CD4-positive, alpha-beta memory T cell (primary cell): ENCODE data around the gene GULP1. TPM values are rescaled to one million over a fixed set of nuclear protein-coding genes. Genes with fewer than 3 reads are reported as not detected.

Experiments used
- CTCF ChIA-PET: fragments of 350-600 bp; sonication (Branson Sonifier 250); formaldehyde crosslinking; loops from one replicate; lab custom pipeline; 2021; ENCODE audit warnings: inconsistent platforms; ENCODE audit not compliant: partially characterized antibody; lab: Charles Lee
- POLR2A ChIA-PET: fragments of 350-600 bp; sonication (Branson Sonifier 250); formaldehyde crosslinking; loops from one replicate; lab custom pipeline; 2021; ENCODE audit not compliant: partially characterized antibody; lab: Charles Lee
- DNase-seq, 5 donors: peaks; one replicate each; pipeline versions ENCODE4 v3.0.0 to v3.0.0-alpha.2; 2020 to 2022; ENCODE audit warnings: mixed read lengths in 1 of 5
- H3K27ac ChIP-seq: one replicate; pipeline ENCODE4 v1.7.0; 2013; ENCODE audit warnings: low read depth, low read length
- H3K27me3 ChIP-seq: 2 replicates; pipeline ENCODE4 v1.7.0; 2013; ENCODE audit warnings: mild to moderate bottlenecking, low read length, moderate library complexity; ENCODE audit not compliant: insufficient read depth
- H3K36me3 ChIP-seq: 2 replicates; pipeline ENCODE4 v1.7.0; 2013; ENCODE audit warnings: mild to moderate bottlenecking, low read length, moderate library complexity; ENCODE audit not compliant: insufficient read depth
- H3K4me1 ChIP-seq: 2 replicates; pipeline ENCODE4 v1.7.0; 2013; ENCODE audit warnings: mild to moderate bottlenecking, low read length, moderate library complexity; ENCODE audit not compliant: insufficient read depth
- H3K4me3 ChIP-seq, 2 donors: one replicate each; pipeline ENCODE4 v1.7.0; 2013; ENCODE audit warnings: low read length in 2 of 2, mild to moderate bottlenecking in 1 of 2
- H3K9me3 ChIP-seq, 2 donors: one replicate each; pipeline ENCODE4 v1.7.0; 2013; ENCODE audit warnings: low read length in 2 of 2, control low read depth in 1 of 2; ENCODE audit not compliant: control insufficient read depth in 1 of 2
- H3K27ac Mint-ChIP-seq, 7 donors: one replicate each; pipeline ENCODE4 v1.8.0; 2020 to 2021; ENCODE audit warnings: mixed read lengths in 7 of 7, mild to moderate bottlenecking in 6 of 7, inconsistent platforms in 3 of 7, moderate library complexity in 3 of 7
- H3K27me3 Mint-ChIP-seq, 2 donors: one replicate each; pipeline ENCODE4 v1.8.0; 2020 to 2021; ENCODE audit warnings: mixed read lengths in 2 of 2
- H3K36me3 Mint-ChIP-seq, 2 donors: one replicate each; pipeline ENCODE4 v1.8.0; 2020 to 2021; ENCODE audit warnings: mixed read lengths in 2 of 2, inconsistent platforms in 1 of 2, mild to moderate bottlenecking in 1 of 2
- H3K4me1 Mint-ChIP-seq, 4 donors: one replicate each; pipeline ENCODE4 v1.8.0; 2020 to 2021; ENCODE audit warnings: mixed read lengths in 4 of 4, mild to moderate bottlenecking in 1 of 4
- H3K4me3 Mint-ChIP-seq, 8 donors: one replicate each; pipeline ENCODE4 v1.8.0; 2020 to 2021; ENCODE audit warnings: mixed read lengths in 8 of 8, mild to moderate bottlenecking in 7 of 8, moderate library complexity in 6 of 8, inconsistent platforms in 3 of 8
- H3K9me3 Mint-ChIP-seq, 8 donors: one replicate each; pipeline ENCODE4 v1.8.0; 2020 to 2021; ENCODE audit warnings: mixed read lengths in 8 of 8, mild to moderate bottlenecking in 5 of 8, inconsistent platforms in 3 of 8, moderate library complexity in 1 of 8
- intact Hi-C: fragments of 100-400 bp; cut with micrococcal nuclease; formaldehyde crosslinking; loops from one replicate; pipeline ENCODE4 v1.15.1; 2023
- microRNA-seq: library from miRNA; unstranded; fragments of <30 nt; microRNA quantifications from one replicate; pipeline ENCODE4 v1.2.0, GENCODE V29; 2021; ENCODE audit warnings: borderline replicate concordance, borderline number of aligned reads, borderline microRNAs expressed, mixed read lengths
- polyA plus RNA-seq, 2 donors: library from polyadenylated mRNA; unstranded; fragments of 300-500 nt; fragmentation: Illumina TruSeq; gene quantifications; one replicate each; pipeline ENCODE4 v1.2.3, GENCODE V29; 2021
- total RNA-seq, 2 experiments: library from RNA; stranded (reverse); gene quantifications; one replicate each; pipeline ENCODE4 v1.2.3, GENCODE V29; 2021

Gene GULP1
- total and polyA plus RNA-seq, 4 experiments from 2014 or later, result not detected

- intact Hi-C loops, result no loop called here
- DNase-seq, result no peak
- H3K27ac ChIP-seq, result no peak overlapping the region
- ChIA-PET POLR2A (no interaction called here), CTCF (no interaction called here)
- H3K27me3 Mint-ChIP-seq, result no peaks in the 10 kb centered on the region
- H3K9me3 ChIP-seq, result no peaks in the 10 kb centered on the region
- H3K9me3 Mint-ChIP-seq, result peaks cover 0 to 3% (median 0%) of the 10 kb centered on the region in 8 donors
- no peaks in the 10 kb centered on the region for H3K36me3 ChIP-seq
- H3K4me3 ChIP-seq, result no peak overlapping the region
- H3K36me3 Mint-ChIP-seq, result no peaks in the 10 kb centered on the region
- H3K27ac Mint-ChIP-seq, result no peak overlapping the region
- no peaks in the 10 kb centered on the region for H3K27me3 ChIP-seq
- no peak overlapping the region for H3K4me3 Mint-ChIP-seq
- no peaks in the 10 kb centered on the region for H3K4me1 Mint-ChIP-seq
- no peaks in the 10 kb centered on the region for H3K4me1 ChIP-seq
These were observed 335.8 kb downstream of the GULP1 start for GRCh38 chr2:188627471-188627870.

- POLR2A ChIA-PET, result no interaction called here
- Mint-ChIP-seq H3K36me3 (no peaks in the 10 kb centered on the region), H3K27me3 (no peaks in the 10 kb centered on the region), H3K27ac (no peak overlapping the region), H3K4me3 (no peak overlapping the region), H3K4me1 (no peaks in the 10 kb centered on the region), H3K9me3 (peaks cover 0 to 3% (median 0%) of the 10 kb centered on the region in 8 donors)
- intact Hi-C loops, result no loop called here
- Histone ChIP-seq H3K36me3 (no peaks in the 10 kb centered on the region), H3K4me3 (no peak overlapping the region), H3K27ac (no peak overlapping the region), H3K9me3 (no peaks in the 10 kb centered on the region), H3K4me1 (no peaks in the 10 kb centered on the region), H3K27me3 (no peaks in the 10 kb centered on the region)
- CTCF ChIA-PET, result no interaction called here
- no peak for DNase-seq
These were observed 337.5 kb downstream of the GULP1 start for GRCh38 chr2:188628989-188629752.

- no peaks in the 10 kb centered on the region for H3K27me3 Mint-ChIP-seq
- DNase-seq, result no peak
- no peak overlapping the region for H3K4me3 Mint-ChIP-seq
These were observed 338.3 kb downstream of the GULP1 start for GRCh38 chr2:188629753-188630527.

GRCh38 chr2:188631037-188631809 lies 339.5 kb downstream of the GULP1 start:
- Histone ChIP-seq H3K27me3 (no peaks in the 10 kb centered on the region), H3K27ac (no peak overlapping the region), H3K4me3 (no peak overlapping the region), H3K36me3 (no peaks in the 10 kb centered on the region), H3K4me1 (no peaks in the 10 kb centered on the region), H3K9me3 (no peaks in the 10 kb centered on the region)
- Mint-ChIP-seq H3K9me3 (peaks cover 0 to 3% (median 0%) of the 10 kb centered on the region in 8 donors), H3K27ac (no peak overlapping the region), H3K36me3 (no peaks in the 10 kb centered on the region), H3K4me1 (no peaks in the 10 kb centered on the region), H3K27me3 (no peaks in the 10 kb centered on the region), H3K4me3 (no peak overlapping the region)
- intact Hi-C loops, result no loop called here
- ChIA-PET POLR2A (no interaction called here), CTCF (no interaction called here)
- no peak for DNase-seq

More at GRCh38 chr2:188629753-188630527, 338.3 kb downstream of the GULP1 start:
- POLR2A ChIA-PET, result no interaction called here
- Mint-ChIP-seq H3K27ac (no peak overlapping the region), H3K36me3 (no peaks in the 10 kb centered on the region), H3K4me1 (no peaks in the 10 kb centered on the region), H3K9me3 (peaks cover 0 to 3% (median 0%) of the 10 kb centered on the region in 8 donors)
- CTCF ChIA-PET, result no interaction called here
- intact Hi-C loops, result no loop called here
- Histone ChIP-seq H3K4me3 (no peak overlapping the region), H3K27ac (no peak overlapping the region), H3K4me1 (no peaks in the 10 kb centered on the region), H3K27me3 (no peaks in the 10 kb centered on the region), H3K36me3 (no peaks in the 10 kb centered on the region), H3K9me3 (no peaks in the 10 kb centered on the region)

GRCh38 chr2:188634656-188635055 lies 343.0 kb downstream of the GULP1 start:
- no peaks in the 10 kb centered on the region for H3K27me3 ChIP-seq
- H3K4me1 Mint-ChIP-seq, result no peaks in the 10 kb centered on the region
- H3K27me3 Mint-ChIP-seq, result peaks cover 0 to 2% of the 10 kb centered on the region in 2 donors
- H3K9me3 ChIP-seq, result no peaks in the 10 kb centered on the region
- H3K27ac ChIP-seq, result no peak overlapping the region
- H3K36me3 Mint-ChIP-seq, result no peaks in the 10 kb centered on the region
- no peaks in the 10 kb centered on the region for H3K4me1 ChIP-seq
- ChIA-PET CTCF (no interaction called here), POLR2A (no interaction called here)
- no peak overlapping the region for H3K27ac Mint-ChIP-seq
- intact Hi-C loops, result no loop called here
- no peak for DNase-seq
- H3K9me3 Mint-ChIP-seq, result no peaks in the 10 kb centered on the region
- H3K4me3 ChIP-seq, result no peak overlapping the region
- no peaks in the 10 kb centered on the region for H3K36me3 ChIP-seq
- no peak overlapping the region for H3K4me3 Mint-ChIP-seq

Small RNA genes lying within 50 kb of the gene (microRNA-seq; reads per million reads assigned to microRNA genes)
- gene MIR561, result not detected
